ENCODE measurements around the gene GALNT18. TPM values are rescaled to one million over a fixed set of nuclear protein-coding genes. Genes with fewer than 3 reads are reported as not detected.

Gene GALNT18
- total RNA-seq, 1 experiment from 2014 or later: not detected

- Histone ChIP-seq H3K36me3 (ENCODE audit: low read depth) (no peaks in the 10 kb centered on the region), H3F3A (ENCODE audit: insufficient read depth, low read depth) (no peaks in the 10 kb centered on the region), H3K27ac (no peak overlapping the region), H2AFZ (no peak overlapping the region), H3K4me3 (no peak overlapping the region), H4K20me1 (ENCODE audit: insufficient read depth) (no peaks in the 10 kb centered on the region), H3K27me3 (ENCODE audit: insufficient read depth, low read depth) (peaks cover 46% of the 10 kb centered on the region), H3K9me2 (ENCODE audit: insufficient read depth) (no peaks in the 10 kb centered on the region), H3K9me3 (ENCODE audit: insufficient read depth, low read depth) (no peaks in the 10 kb centered on the region), H3K4me1 (replicated peaks; ENCODE audit: insufficient read depth) (no peaks in the 10 kb centered on the region), H3K79me2 (ENCODE audit: low read depth) (no peaks in the 10 kb centered on the region), H3K4me2 (no peak overlapping the region)
- CTCF ChIA-PET: no interaction called here
- POLR2A ChIA-PET (ENCODE audit: unreplicated experiment): no interaction called here
- DNase-seq: no peak
- no TSS peak for BruUV-seq (replicated peaks)
- no peak for TF ChIP-seq EZH2 (IDR thresholded peaks at IDR 0.05; ENCODE audit: low read depth)
- TF ChIP-seq, protein P1, sequence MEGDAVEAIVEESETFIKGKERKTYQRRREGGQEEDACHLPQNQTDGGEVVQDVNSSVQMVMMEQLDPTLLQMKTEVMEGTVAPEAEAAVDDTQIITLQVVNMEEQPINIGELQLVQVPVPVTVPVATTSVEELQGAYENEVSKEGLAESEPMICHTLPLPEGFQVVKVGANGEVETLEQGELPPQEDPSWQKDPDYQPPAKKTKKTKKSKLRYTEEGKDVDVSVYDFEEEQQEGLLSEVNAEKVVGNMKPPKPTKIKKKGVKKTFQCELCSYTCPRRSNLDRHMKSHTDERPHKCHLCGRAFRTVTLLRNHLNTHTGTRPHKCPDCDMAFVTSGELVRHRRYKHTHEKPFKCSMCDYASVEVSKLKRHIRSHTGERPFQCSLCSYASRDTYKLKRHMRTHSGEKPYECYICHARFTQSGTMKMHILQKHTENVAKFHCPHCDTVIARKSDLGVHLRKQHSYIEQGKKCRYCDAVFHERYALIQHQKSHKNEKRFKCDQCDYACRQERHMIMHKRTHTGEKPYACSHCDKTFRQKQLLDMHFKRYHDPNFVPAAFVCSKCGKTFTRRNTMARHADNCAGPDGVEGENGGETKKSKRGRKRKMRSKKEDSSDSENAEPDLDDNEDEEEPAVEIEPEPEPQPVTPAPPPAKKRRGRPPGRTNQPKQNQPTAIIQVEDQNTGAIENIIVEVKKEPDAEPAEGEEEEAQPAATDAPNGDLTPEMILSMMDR (conservative IDR thresholded peaks at IDR 0.05): no peak
- intact Hi-C loops (cut with micrococcal nuclease; ENCODE audit: unreplicated experiment): no loop called here
Observed at GRCh38 chr11:11293798-11294550, 327.8 kb downstream of the GALNT18 start.

DNA sequence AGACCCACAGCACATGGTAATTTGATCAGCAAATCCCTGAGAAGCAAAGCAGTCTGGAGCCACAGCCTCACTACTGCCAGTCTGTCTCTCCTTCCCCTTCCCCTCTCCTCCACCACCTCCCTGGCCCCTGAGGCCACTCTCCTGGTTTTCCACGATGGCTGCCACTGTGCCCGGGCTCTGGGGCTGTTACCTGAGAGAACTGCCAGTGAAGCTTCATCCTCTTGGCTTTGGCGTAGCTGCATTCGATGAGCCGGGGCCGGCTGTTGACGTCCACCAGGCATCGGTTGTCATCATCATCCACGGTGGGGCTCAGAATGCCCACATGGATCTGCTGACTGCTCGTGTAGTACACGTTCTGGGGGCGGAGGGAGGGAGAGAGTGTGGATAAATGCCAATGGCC lies 329.0 kb downstream of the GALNT18 start:
- Histone ChIP-seq H3F3A (ENCODE audit: insufficient read depth, low read depth) (no peaks in the 10 kb centered on the region), H3K79me2 (ENCODE audit: low read depth) (no peaks in the 10 kb centered on the region), H3K4me2 (no peak overlapping the region), H4K20me1 (ENCODE audit: insufficient read depth) (no peaks in the 10 kb centered on the region), H3K27me3 (ENCODE audit: insufficient read depth, low read depth) (peaks cover 46% of the 10 kb centered on the region), H3K4me1 (replicated peaks; ENCODE audit: insufficient read depth) (no peaks in the 10 kb centered on the region), H2AFZ (no peak overlapping the region), H3K27ac (no peak overlapping the region), H3K9me2 (ENCODE audit: insufficient read depth) (no peaks in the 10 kb centered on the region), H3K4me3 (no peak overlapping the region), H3K9me3 (ENCODE audit: insufficient read depth, low read depth) (no peaks in the 10 kb centered on the region), H3K36me3 (ENCODE audit: low read depth) (no peaks in the 10 kb centered on the region)
- POLR2A ChIA-PET (ENCODE audit: unreplicated experiment): no interaction called here
- CTCF ChIA-PET: no interaction called here
- BruUV-seq (replicated peaks): no TSS peak
- DNase-seq: no peak
- intact Hi-C loops (cut with micrococcal nuclease; ENCODE audit: unreplicated experiment): no loop called here
- TF ChIP-seq, protein P1 (conservative IDR thresholded peaks at IDR 0.05): no peak
- no peak for TF ChIP-seq EZH2 (IDR thresholded peaks at IDR 0.05; ENCODE audit: low read depth)

GRCh38 chr11:11291041-11292015 lies 330.5 kb downstream of the GALNT18 start:
- Histone ChIP-seq H3K9me3 (ENCODE audit: insufficient read depth, low read depth) (no peaks in the 10 kb centered on the region), H3K4me1 (replicated peaks; ENCODE audit: insufficient read depth) (no peaks in the 10 kb centered on the region), H3K27ac (no peak overlapping the region), H3K4me2 (no peak overlapping the region), H3K9me2 (ENCODE audit: insufficient read depth) (no peaks in the 10 kb centered on the region), H2AFZ (no peak overlapping the region), H4K20me1 (ENCODE audit: insufficient read depth) (no peaks in the 10 kb centered on the region), H3K4me3 (no peak overlapping the region), H3K36me3 (ENCODE audit: low read depth) (no peaks in the 10 kb centered on the region), H3K27me3 (ENCODE audit: insufficient read depth, low read depth) (peaks cover 52% of the 10 kb centered on the region), H3F3A (ENCODE audit: insufficient read depth, low read depth) (no peaks in the 10 kb centered on the region), H3K79me2 (ENCODE audit: low read depth) (no peaks in the 10 kb centered on the region)
- BruUV-seq (replicated peaks): no TSS peak
- POLR2A ChIA-PET (ENCODE audit: unreplicated experiment): no interaction called here
- DNase-seq: no peak
- TF ChIP-seq, protein P1 (conservative IDR thresholded peaks at IDR 0.05): no peak
- TF ChIP-seq EZH2 (IDR thresholded peaks at IDR 0.05; ENCODE audit: low read depth): no peak
- CTCF ChIA-PET: no interaction called here
- intact Hi-C loops (cut with micrococcal nuclease; ENCODE audit: unreplicated experiment): no loop called here
